ENCODE measurements around the gene RFK. TPM values are rescaled to one million over a fixed set of nuclear protein-coding genes. Genes with fewer than 3 reads are reported as not detected.

The RFK gene
- total and polyA plus RNA-seq, 2 of the 13 experiments (the other 11 are each of a cell fraction or from before 2014, with no cell fraction given): 18.2 to 37.2 TPM

GRCh38 chr9:76394960-76395252 lies 680 bp upstream of the RFK start:
- TSS peak; percentile 89 for BruUV-seq (replicated peaks)
- H3K9ac ChIP-seq (ENCODE audit: insufficient read depth, low read depth, low read length): peak overlapping the region; percentile 89
- TF ChIP-seq ZNF331 (CRISPR knock-in tag; IDR thresholded peaks at IDR 0.05): peak; percentile 47; the same call in 1 of the 2 replicates
- TF ChIP-seq ZNF407 (CRISPR knock-in tag; IDR thresholded peaks at IDR 0.05; ENCODE audit: not compliant biosample characterization): no peak
- no peak for TF ChIP-seq HNRNPUL1 (IDR thresholded peaks at IDR 0.05; ENCODE audit: low read depth, low read length)
- peak; percentile 76; the same call in 1 of the 2 replicates for TF ChIP-seq SMAD3 (CRISPR knock-in tag; IDR thresholded peaks at IDR 0.05)
- 0 out of 2 replicates have a peak, but pooled peaks have one; percentile 53 for TF ChIP-seq FOXO1 (CRISPR knock-in tag; IDR thresholded peaks at IDR 0.05)
- TF ChIP-seq ARID2 (CRISPR knock-in tag; IDR thresholded peaks at IDR 0.05; ENCODE audit: borderline replicate concordance): no peak
- no peak for TF ChIP-seq SOX13 (IDR thresholded peaks at IDR 0.05)
- peak in 1 of 2 experiments; percentile 30; a peak in 1 of 4 replicates for TF ChIP-seq SOX13 (CRISPR knock-in tag; conservative IDR thresholded peaks at IDR 0.05 in 1 of 2, IDR thresholded peaks at IDR 0.05 in 1 of 2)
- TF ChIP-seq POLR2A (IDR thresholded peaks at IDR 0.05; ENCODE audit: insufficient read depth in 1 of 2, low read depth in 2 of 2, low read length in 2 of 2): peak; percentile 54 to 84
- TF ChIP-seq HMGXB4 (CRISPR knock-in tag; IDR thresholded peaks at IDR 0.05; ENCODE audit: borderline replicate concordance in 1 of 2, low read depth in 1 of 2): 0 out of 4 replicates have a peak, but pooled peaks of 1 of the 2 experiments have one; percentile 0
- TF ChIP-seq ZNF614 (CRISPR knock-in tag; IDR thresholded peaks at IDR 0.05; ENCODE audit: borderline replicate concordance): peak; percentile 83
- no peak for TF ChIP-seq ZFP90 (CRISPR knock-in tag; IDR thresholded peaks at IDR 0.05; ENCODE audit: borderline replicate concordance)
- peak; percentile 64; the same call in 1 of the 2 replicates for TF ChIP-seq ZNF652 (CRISPR knock-in tag; IDR thresholded peaks at IDR 0.05; ENCODE audit: borderline replicate concordance, low read depth)
- peak; percentile 51; the same call in 1 of the 2 replicates for TF ChIP-seq ZNF292 (CRISPR knock-in tag; IDR thresholded peaks at IDR 0.05; ENCODE audit: borderline replicate concordance, low read depth)

More at GRCh38 chr9:76394960-76395252, 680 bp upstream of the RFK start:
- no peaks in the 10 kb centered on the region for H3K9me3 ChIP-seq (ENCODE audit: low read length)
- DNase-seq (ENCODE audit: low spot score): peak; percentile 93
- intact Hi-C loops (cut with micrococcal nuclease; ENCODE audit: unreplicated experiment) (loop anchor here (1.0 to 5.0 kb wide), 4 partner anchors 7 to 78 kb away; partner anchors contain the start of gene GCNT1), in situ Hi-C loops (cut with HindIII; ENCODE audit: extremely low pct_ligation_motif_present, low pct_unique_long_range_greater_than_20kb) (no loop called here)
- ChIA-PET CTCF (ENCODE audit: low intra/inter-chr PET ratio, low total read pairs) (no interaction called here), POLR2A (interaction anchor here (0.9 to 2.9 kb wide), 15 partner anchors 10 to 1638 kb away, joined by 3 to 18 read pairs (median 6); partner anchors contain the start of genes NMRK1 and OSTF1)
- peak overlapping the region; percentile 96 for H3K27ac ChIP-seq (ENCODE audit: extremely low read length, insufficient read depth, low read length)
- FAIRE-seq: peak; percentile 92
- ATAC-seq: peak; percentile 79
- H3K4me1 ChIP-seq (ENCODE audit: insufficient read depth, low read length): peaks cover 40% of the 10 kb centered on the region
- WGBS (ENCODE audit: low lambda C conversion rate): 0% methylated on average over 11 of the region's 11 CpGs
- peaks cover 28% of the 10 kb centered on the region for H3K79me2 ChIP-seq (ENCODE audit: insufficient read depth, low read length)
- H3K27me3 ChIP-seq (ENCODE audit: control insufficient read depth in 1 of 2, insufficient read depth in 2 of 2, low read length in 2 of 2): no peaks in the 10 kb centered on the region
- H4K20me1 ChIP-seq (ENCODE audit: insufficient read depth, low read length): no peaks in the 10 kb centered on the region
- H3K36me3 ChIP-seq (replicated peaks in 1 of 2; ENCODE audit: control insufficient read depth in 1 of 2, insufficient read depth in 2 of 2, low read length in 2 of 2): no peaks in the 10 kb centered on the region
- peak overlapping the region; percentile 50 for H2AFZ ChIP-seq (ENCODE audit: low read length)
- peak overlapping the region; percentile 60 to 74 (median 70) for H3K4me3 ChIP-seq (replicated peaks in 1 of 3; ENCODE audit: insufficient read depth in 1 of 3, low read depth in 2 of 3, low read length in 3 of 3)
- H3K4me2 ChIP-seq (ENCODE audit: low read depth, low read length): peak overlapping the region; percentile 77

Measured in HepG2 (cell line).